SK-N-SH (cell line): Measurements from ENCODE around the gene WDR88. TPM values are rescaled to one million over a fixed set of nuclear protein-coding genes. Genes with fewer than 3 reads are reported as not detected.

ENCODE experiments used
- CTCF ChIA-PET: fragments of 300-600, 350-600 bp; formaldehyde crosslinking; extraction: SDS; loops from one replicate; lab custom pipeline; 2021; lab: Yijun Ruan, JAX
- POLR2A ChIA-PET: fragments of 350-600 bp; sonication (Branson Sonifier 250); formaldehyde crosslinking; extraction: SDS; loops from one replicate; lab custom pipeline; 2020; ENCODE audit warnings: antibody characterized with exemption, inconsistent platforms; lab: Yijun Ruan, JAX
- DNase-seq: peaks from one replicate; pipeline ENCODE4 v3.0.0; 2012
- H2AFZ ChIP-seq: fragments of 200-600 bp; sonication (generic); 2 replicates; pipeline ENCODE4 v1.8.1; 2016; ENCODE audit warnings: antibody characterized with exemption, mild to moderate bottlenecking, low read depth
- H3F3A ChIP-seq: fragments of 200-600 bp; sonication (generic); replicated peaks from 2 replicates; pipeline ENCODE3; 2016; ENCODE audit warnings: antibody characterized with exemption, mild to moderate bottlenecking; ENCODE audit not compliant: insufficient read depth
- H3K27ac ChIP-seq, 2 experiments: fragments of 200-500 bp in 1 of 2; fragments of 200-600 bp in 1 of 2; sonication (Bioruptor generic) in 1 of 2; sonication (generic), shearing (Covaris generic) in 1 of 2; 2 replicates each; pipeline versions ENCODE4 v1.5.1 to v1.6.1; 2014 to 2016; ENCODE audit warnings: low read depth in 2 of 2, inconsistent platforms in 1 of 2, low read length in 1 of 2, mild to moderate bottlenecking in 1 of 2, mixed read lengths in 1 of 2
- H3K27me3 ChIP-seq: fragments of 200-600 bp; sonication (generic), shearing (Covaris generic); 2 replicates; pipeline ENCODE4 v1.6.1; 2016; ENCODE audit warnings: mixed run types; ENCODE audit not compliant: insufficient read depth
- H3K36me3 ChIP-seq, 2 experiments: fragments of 200-500 bp in 1 of 2; fragments of 200-600 bp in 1 of 2; sonication (Bioruptor generic) in 1 of 2; sonication (generic) in 1 of 2; replicated peaks in 1 of 2; 2 replicates each; pipeline versions ENCODE3 to v1.5.1; 2014 to 2016; ENCODE audit warnings: low read length in 1 of 2, mild to moderate bottlenecking in 1 of 2; ENCODE audit not compliant: insufficient read depth in 2 of 2, control insufficient read depth in 1 of 2
- H3K4me1 ChIP-seq, 2 experiments: fragments of 200-500 bp in 1 of 2; fragments of 200-600 bp in 1 of 2; sonication (Bioruptor generic) in 1 of 2; sonication (generic), shearing (Covaris generic) in 1 of 2; 2 replicates each; pipeline versions ENCODE4 v1.5.1 to v1.6.1; 2014 to 2016; ENCODE audit warnings: low read depth in 1 of 2, low read length in 1 of 2, mixed run types in 1 of 2; ENCODE audit not compliant: insufficient read depth in 2 of 2, control insufficient read depth in 1 of 2
- H3K4me2 ChIP-seq: fragments of 200-600 bp; sonication (generic), shearing (Covaris generic); 2 replicates; pipeline ENCODE4 v1.6.1; 2017; ENCODE audit warnings: mixed run types
- H3K4me3 ChIP-seq, 2 experiments: fragments of 200-500 bp in 1 of 2; fragments of 200-600 bp in 1 of 2; sonication (Bioruptor generic) in 1 of 2; sonication (generic), shearing (Covaris generic) in 1 of 2; 2 replicates each; pipeline versions ENCODE4 v1.5.1 to v1.8.1; 2014 to 2016; ENCODE audit warnings: low read depth in 2 of 2, inconsistent platforms in 1 of 2, low read length in 1 of 2, mild to moderate bottlenecking in 1 of 2, mixed read lengths in 1 of 2, moderate library complexity in 1 of 2
- H3K79me2 ChIP-seq: fragments of 200-600 bp; sonication (generic); 2 replicates; pipeline ENCODE4 v1.8.1; 2017; ENCODE audit warnings: mild to moderate bottlenecking; ENCODE audit not compliant: insufficient read depth
- H3K9ac ChIP-seq: fragments of 200-600 bp; sonication (generic); 2 replicates; pipeline ENCODE4 v1.6.1; 2017; ENCODE audit warnings: mixed run types
- H3K9me2 ChIP-seq: fragments of 200-600 bp; sonication (generic); 2 replicates; pipeline ENCODE4 v1.6.1; 2017; ENCODE audit warnings: mixed run types
- H3K9me3 ChIP-seq: fragments of 200-600 bp; sonication (generic); 2 replicates; pipeline ENCODE4 v1.6.1; 2017; ENCODE audit warnings: mixed run types, mild to moderate bottlenecking, moderate library complexity
- H4K20me1 ChIP-seq: fragments of 200-600 bp; sonication (generic); 2 replicates; pipeline ENCODE4 v1.6.1; 2017; ENCODE audit warnings: mild to moderate bottlenecking, mixed run types; ENCODE audit not compliant: insufficient read depth
- CTCF ChIP-seq: fragments of 200-600 bp; sonication (generic); IDR thresholded peaks from 2 replicates; pipeline ENCODE4 v1.6.1; 2017; ENCODE audit warnings: antibody characterized with exemption, mild to moderate bottlenecking, moderate library complexity
- ELF1 ChIP-seq: IDR thresholded peaks from 2 replicates; pipeline ENCODE4 v1.4.0; 2012
- EZH2phosphoT487 ChIP-seq: fragments of 200-600 bp; sonication (generic); IDR thresholded peaks from 2 replicates; pipeline ENCODE4 v1.6.1; 2017; ENCODE audit warnings: low read depth, mixed run types, mild to moderate bottlenecking, antibody characterized with exemption, moderate library complexity, borderline replicate concordance
- FOSL2 ChIP-seq: IDR thresholded peaks from 2 replicates; pipeline ENCODE4 v1.4.0; 2012; ENCODE audit warnings: low read depth, mild to moderate bottlenecking, moderate library complexity, borderline replicate concordance
- FOXJ3 ChIP-seq: sonication (generic); formaldehyde crosslinking; IDR thresholded peaks from 2 replicates; pipeline ENCODE4 v1.5.1; 2020; ENCODE audit warnings: mild to moderate bottlenecking, missing genetic modification reagents
- GABPA ChIP-seq: IDR thresholded peaks from 2 replicates; pipeline ENCODE4 v1.4.0; 2012; ENCODE audit warnings: low read depth, mild to moderate bottlenecking
- IRF3 ChIP-seq: fragments of 150-350 bp; IDR thresholded peaks from 2 replicates; pipeline ENCODE4 v1.6.1; 2016; ENCODE audit warnings: mild to moderate bottlenecking, low read depth, low read length
- MXI1 ChIP-seq: IDR thresholded peaks from 2 replicates; pipeline ENCODE4 v1.6.1; 2012; ENCODE audit warnings: mild to moderate bottlenecking, low read depth, low read length, improper control_type of control experiment
- PBX3 ChIP-seq: IDR thresholded peaks from 2 replicates; pipeline ENCODE4; 2012
- POLR2AphosphoS5 ChIP-seq: IDR thresholded peaks from 2 replicates; pipeline ENCODE4 v1.6.1; 2012; ENCODE audit warnings: low read depth, low read length
- RAD21 ChIP-seq: IDR thresholded peaks from 2 replicates; pipeline ENCODE4 v1.6.1; 2012; ENCODE audit warnings: mild to moderate bottlenecking, low read length
- RFX5 ChIP-seq: IDR thresholded peaks from 2 replicates; pipeline ENCODE4 v1.6.1; 2012; ENCODE audit warnings: mild to moderate bottlenecking, improper control_type of control experiment, low read length
- TAF1 ChIP-seq: IDR thresholded peaks from 2 replicates; pipeline ENCODE4 v1.6.1; 2012; ENCODE audit warnings: low read depth, mild to moderate bottlenecking, low read length, moderate library complexity, borderline replicate concordance
- TCF12 ChIP-seq: IDR thresholded peaks from 2 replicates; pipeline ENCODE4 v1.4.0; 2012
- USF2 ChIP-seq: fragments of 150-350 bp; IDR thresholded peaks from 2 replicates; pipeline ENCODE4 v1.6.1; 2017; ENCODE audit warnings: antibody characterized with exemption, low read length, low read depth, borderline replicate concordance
- ZBTB33 ChIP-seq: IDR thresholded peaks from 2 replicates; pipeline ENCODE4 v1.4.0; 2012; ENCODE audit warnings: low read depth, borderline replicate concordance
- WGBS: methylation state at CpG from one replicate; pipeline ENCODE4 v1.1.6; 2017; ENCODE audit warnings: low lambda C conversion rate; 5-methylcytosine and 5-hydroxymethylcytosine counted together
- polyA plus RNA-seq, 3 experiments: library from polyadenylated mRNA; depleted of rRNA; stranded (reverse); fragments of >200 nt; gene quantifications; 2 replicates each; pipeline ENCODE4 v1.2.3, GENCODE V29; 2012

WDR88 gene
- polyA plus RNA-seq, 1 of the 3 experiments (the other 2 are of a cell fraction): not detected

GRCh38 chr19:33114312-33114711, 17.6 kb upstream of the WDR88 start:
- DNase-seq: no peak
- Histone ChIP-seq H3K4me3 (no peak overlapping the region), H3K4me1 (peaks cover 0 to 6% of the 10 kb centered on the region in 2 experiments; a peak in 1 of 4 replicates), H3F3A (peaks cover 5% of the 10 kb centered on the region), H3K9ac (no peak overlapping the region), H3K9me3 (no peaks in the 10 kb centered on the region), H4K20me1 (no peaks in the 10 kb centered on the region), H3K27ac (no peak overlapping the region), H3K9me2 (no peaks in the 10 kb centered on the region), H3K36me3 (peaks cover 33 to 57% of the 10 kb centered on the region in 2 experiments), H3K79me2 (no peaks in the 10 kb centered on the region), H2AFZ (no peak overlapping the region), H3K4me2 (no peak overlapping the region), H3K27me3 (no peaks in the 10 kb centered on the region)
- CTCF ChIA-PET: interaction anchor here (18.9 kb wide), 1 partner anchor 140 kb away, joined by 215 read pairs; the partner anchor contains the start of genes CEP89 and FAAP24
- POLR2A ChIA-PET: no interaction called here
- WGBS: 87% methylated on average over 4 of the region's 4 CpGs
- TF ChIP-seq RAD21: no peak
- TF ChIP-seq TAF1: no peak
- TF ChIP-seq TCF12: no peak
- no peak for TF ChIP-seq MXI1
- TF ChIP-seq USF2: no peak
- no peak for TF ChIP-seq ZBTB33
- TF ChIP-seq GABPA: no peak
- TF ChIP-seq ELF1: no peak
- no peak for TF ChIP-seq FOSL2
- no peak for TF ChIP-seq IRF3
- TF ChIP-seq CTCF: no peak
- TF ChIP-seq EZH2phosphoT487: no peak
- TF ChIP-seq RFX5: no peak
- no peak for TF ChIP-seq FOXJ3 (CRISPR knock-in tag)
- TF ChIP-seq PBX3: no peak
- no peak for TF ChIP-seq POLR2AphosphoS5
